Loucy (cell line): ENCODE measurements around the gene DOK6.

Experiments
- H2AFZ ChIP-seq: fragments of 200-600 bp; sonication (generic); 2 replicates; pipeline ENCODE4 v1.6.0; 2016; ENCODE audit warnings: antibody characterized with exemption, mild to moderate bottlenecking, low read length, moderate library complexity
- H3F3A ChIP-seq: fragments of 200-600 bp; 2 replicates; pipeline ENCODE4 v1.6.0; 2016; ENCODE audit warnings: antibody characterized with exemption, low read depth, mild to moderate bottlenecking
- H3K27me3 ChIP-seq: fragments of 200-600 bp; sonication (generic); 2 replicates; pipeline ENCODE4 v1.6.1; 2014; ENCODE audit warnings: low read length, mild to moderate bottlenecking; ENCODE audit not compliant: insufficient read depth, poor library complexity, severe bottlenecking
- H3K36me3 ChIP-seq: fragments of 200-600 bp; sonication (generic); 2 replicates; pipeline ENCODE4 v1.6.1; 2016; ENCODE audit warnings: low read length; ENCODE audit not compliant: insufficient read depth
- H3K4me1 ChIP-seq: fragments of 200-600 bp; sonication (generic); 2 replicates; pipeline ENCODE4 v1.5.1; 2014; ENCODE audit warnings: low read length, mild to moderate bottlenecking; ENCODE audit not compliant: insufficient read depth, poor library complexity, severe bottlenecking
- H3K4me2 ChIP-seq: fragments of 200-600 bp; sonication (generic); 2 replicates; pipeline ENCODE4 v1.6.0; 2014; ENCODE audit warnings: antibody characterized with exemption, low read length, low read depth, mild to moderate bottlenecking; ENCODE audit not compliant: poor library complexity, severe bottlenecking
- H3K4me3 ChIP-seq: fragments of 200-600 bp; sonication (generic); 2 replicates; pipeline ENCODE4 v1.5.1; 2014; ENCODE audit warnings: low read length, mild to moderate bottlenecking, mixed read lengths; ENCODE audit not compliant: poor library complexity, severe bottlenecking
- H3K79me2 ChIP-seq: fragments of 200-600 bp; sonication (generic); 2 replicates; pipeline ENCODE4 v1.6.1; 2014; ENCODE audit warnings: low read length; ENCODE audit not compliant: insufficient read depth
- H3K9ac ChIP-seq: fragments of 200-600 bp; sonication (generic); 2 replicates; pipeline ENCODE4 v1.6.0; 2014; ENCODE audit warnings: mild to moderate bottlenecking, low read depth, low read length, moderate library complexity; ENCODE audit not compliant: poor library complexity, severe bottlenecking
- H3K9me2 ChIP-seq: fragments of 200-600 bp; sonication (generic); replicated peaks from 2 replicates; pipeline ENCODE4 v1.6.1; 2016; ENCODE audit warnings: low read depth, low read length, mixed read lengths
- H3K9me3 ChIP-seq: fragments of 200-600 bp; sonication (generic); 2 replicates; pipeline ENCODE4 v1.6.1; 2014; ENCODE audit warnings: mild to moderate bottlenecking, antibody characterized with exemption, low read length, low read depth; ENCODE audit not compliant: insufficient read depth
- H4K20me1 ChIP-seq: fragments of 200-600 bp; sonication (generic); 2 replicates; pipeline ENCODE4 v1.6.0; 2014; ENCODE audit warnings: antibody characterized with exemption, low read length, mild to moderate bottlenecking; ENCODE audit not compliant: insufficient read depth, poor library complexity, severe bottlenecking
- EZH2phosphoT487 ChIP-seq: fragments of 200-600 bp; IDR thresholded peaks from 2 replicates; pipeline ENCODE4 v1.6.1; 2018; ENCODE audit warnings: antibody characterized with exemption, mild to moderate bottlenecking, moderate library complexity, borderline replicate concordance
- TF ChIP-seq, protein P1 (sequence below): fragments of 200-600 bp; sonication (generic); conservative IDR thresholded peaks from 2 replicates; pipeline ENCODE4 v1.5.1; 2014; ENCODE audit warnings: mild to moderate bottlenecking, antibody characterized with exemption, low read length

DOK6 gene

DNA sequence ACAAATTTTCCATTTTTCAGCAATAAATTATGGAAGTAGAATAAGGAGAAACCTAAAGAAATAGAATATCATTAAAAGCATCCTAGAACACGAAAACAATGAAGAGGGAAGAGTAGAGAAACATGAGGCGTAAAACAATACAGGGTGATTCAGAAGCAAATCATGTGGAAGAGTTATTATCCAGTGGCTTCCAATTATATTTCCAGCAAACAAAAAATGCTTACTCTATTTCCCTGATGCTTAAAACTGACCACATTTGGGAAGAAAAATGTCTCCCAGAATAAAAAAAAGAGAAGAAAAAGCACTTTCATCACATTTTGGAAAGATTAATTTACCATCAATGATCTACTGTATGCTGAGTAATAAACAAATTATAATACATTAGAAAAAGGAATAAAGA, 354.4 kb downstream of the DOK6 start:
- Histone ChIP-seq H3K4me1 (no peaks in the 10 kb centered on the region), H3F3A (no peaks in the 10 kb centered on the region), H3K4me3 (no peak overlapping the region), H3K9me3 (no peaks in the 10 kb centered on the region), H3K9ac (no peak overlapping the region), H3K9me2 (no peaks in the 10 kb centered on the region), H3K4me2 (no peak overlapping the region), H3K36me3 (no peaks in the 10 kb centered on the region), H4K20me1 (no peaks in the 10 kb centered on the region), H2AFZ (no peak overlapping the region), H3K79me2 (no peaks in the 10 kb centered on the region), H3K27me3 (no peaks in the 10 kb centered on the region)
- TF ChIP-seq EZH2phosphoT487, result no peak
- TF ChIP-seq, protein P1, sequence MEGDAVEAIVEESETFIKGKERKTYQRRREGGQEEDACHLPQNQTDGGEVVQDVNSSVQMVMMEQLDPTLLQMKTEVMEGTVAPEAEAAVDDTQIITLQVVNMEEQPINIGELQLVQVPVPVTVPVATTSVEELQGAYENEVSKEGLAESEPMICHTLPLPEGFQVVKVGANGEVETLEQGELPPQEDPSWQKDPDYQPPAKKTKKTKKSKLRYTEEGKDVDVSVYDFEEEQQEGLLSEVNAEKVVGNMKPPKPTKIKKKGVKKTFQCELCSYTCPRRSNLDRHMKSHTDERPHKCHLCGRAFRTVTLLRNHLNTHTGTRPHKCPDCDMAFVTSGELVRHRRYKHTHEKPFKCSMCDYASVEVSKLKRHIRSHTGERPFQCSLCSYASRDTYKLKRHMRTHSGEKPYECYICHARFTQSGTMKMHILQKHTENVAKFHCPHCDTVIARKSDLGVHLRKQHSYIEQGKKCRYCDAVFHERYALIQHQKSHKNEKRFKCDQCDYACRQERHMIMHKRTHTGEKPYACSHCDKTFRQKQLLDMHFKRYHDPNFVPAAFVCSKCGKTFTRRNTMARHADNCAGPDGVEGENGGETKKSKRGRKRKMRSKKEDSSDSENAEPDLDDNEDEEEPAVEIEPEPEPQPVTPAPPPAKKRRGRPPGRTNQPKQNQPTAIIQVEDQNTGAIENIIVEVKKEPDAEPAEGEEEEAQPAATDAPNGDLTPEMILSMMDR, result no peak

DNA sequence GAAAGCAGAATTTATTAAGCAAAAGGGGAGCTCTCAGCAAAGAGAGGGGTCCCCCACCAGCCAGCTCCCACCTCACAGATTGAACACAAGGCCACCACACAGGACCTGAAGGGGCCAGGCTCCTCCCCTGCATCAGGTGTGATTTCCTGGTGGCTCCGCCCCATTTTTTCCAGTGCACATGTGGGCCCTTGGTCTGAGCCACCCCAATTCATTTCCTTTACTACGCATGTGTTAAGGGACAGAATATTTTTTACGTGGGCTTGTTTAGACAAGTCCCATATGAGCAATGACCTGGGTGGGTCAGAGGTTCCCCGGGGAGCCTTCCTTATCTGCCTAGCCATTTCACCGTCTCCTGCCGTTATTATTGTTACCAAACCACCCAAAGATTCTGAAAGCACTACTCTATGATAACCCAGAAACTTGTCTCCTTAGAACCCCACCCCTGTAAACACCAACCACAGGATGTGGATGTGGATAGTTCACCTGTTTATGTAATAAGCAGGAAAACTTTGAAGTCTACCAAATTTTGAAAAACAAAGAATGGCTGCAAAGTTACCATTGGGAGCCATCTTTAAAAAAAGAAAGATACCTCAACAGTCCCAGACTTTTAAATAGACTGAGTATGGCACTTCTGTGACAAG, 355.3 kb downstream of the DOK6 start:
- no peaks in the 10 kb centered on the region for H3K36me3 ChIP-seq
- H3K9ac ChIP-seq, result no peak overlapping the region
- no peak for TF ChIP-seq EZH2phosphoT487
- TF ChIP-seq, protein P1, result no peak
- no peak overlapping the region for H2AFZ ChIP-seq
- H3K4me3 ChIP-seq, result no peak overlapping the region
- no peaks in the 10 kb centered on the region for H3K79me2 ChIP-seq
- H3K27me3 ChIP-seq, result no peaks in the 10 kb centered on the region
- no peaks in the 10 kb centered on the region for H3K9me3 ChIP-seq
- no peaks in the 10 kb centered on the region for H3K9me2 ChIP-seq
- H4K20me1 ChIP-seq, result no peaks in the 10 kb centered on the region
- H3K4me2 ChIP-seq, result no peak overlapping the region
- H3K4me1 ChIP-seq, result no peaks in the 10 kb centered on the region
- no peaks in the 10 kb centered on the region for H3F3A ChIP-seq

DNA sequence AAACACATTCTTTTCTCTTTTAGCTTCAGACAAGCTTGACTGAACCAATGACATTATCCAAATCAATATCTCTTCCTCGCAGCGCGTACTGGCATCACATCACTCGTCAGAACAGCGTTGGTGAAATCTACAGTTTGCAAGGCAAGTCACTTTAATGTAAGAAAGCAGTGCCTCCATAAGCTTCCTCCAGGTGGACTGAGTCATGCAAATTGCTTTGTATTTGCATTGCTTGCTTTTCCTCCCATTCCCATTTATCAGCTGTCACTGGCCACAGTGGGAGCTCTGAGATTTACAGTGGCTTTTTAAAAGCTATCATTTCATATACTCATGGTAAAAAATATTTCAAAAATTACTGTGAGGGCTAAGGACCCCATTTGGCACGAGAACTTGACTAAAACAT, 357.0 kb downstream of the DOK6 start:
- Histone ChIP-seq H3K9me3 (no peaks in the 10 kb centered on the region), H3K4me3 (no peak overlapping the region), H2AFZ (no peak overlapping the region), H4K20me1 (no peaks in the 10 kb centered on the region), H3K79me2 (no peaks in the 10 kb centered on the region), H3K36me3 (no peaks in the 10 kb centered on the region), H3K9me2 (no peaks in the 10 kb centered on the region), H3K9ac (no peak overlapping the region), H3K27me3 (no peaks in the 10 kb centered on the region), H3K4me2 (no peak overlapping the region), H3K4me1 (no peaks in the 10 kb centered on the region), H3F3A (no peaks in the 10 kb centered on the region)
- TF ChIP-seq EZH2phosphoT487, result no peak
- TF ChIP-seq, protein P1, result no peak
